Fibroblast of lung (primary cell): ENCODE data around the gene SLC24A3. TPM values are rescaled to one million over a fixed set of nuclear protein-coding genes. Genes with fewer than 3 reads are reported as not detected.

Experiments used
- DNase-seq, 2 donors: peaks; one replicate each; pipeline versions ENCODE4 v3.0.0 to v3.0.0-alpha.2; 2010; ENCODE audit warnings: low read depth in 2 of 2
- H2AFZ ChIP-seq: 2 replicates; pipeline ENCODE4 v1.5.1; 2012; ENCODE audit warnings: low read length, control low read depth, inconsistent platforms
- H3K27ac ChIP-seq: 2 replicates; pipeline ENCODE4 v1.5.1; 2011; ENCODE audit warnings: low read length, control low read depth; ENCODE audit not compliant: insufficient read depth
- H3K27me3 ChIP-seq: 2 replicates; pipeline ENCODE4 v1.5.1; 2011; ENCODE audit warnings: mild to moderate bottlenecking, low read length; ENCODE audit not compliant: control insufficient read depth, insufficient read depth
- H3K36me3 ChIP-seq: 2 replicates; pipeline ENCODE4 v1.5.1; 2011; ENCODE audit warnings: low read length; ENCODE audit not compliant: control insufficient read depth, insufficient read depth
- H3K4me1 ChIP-seq: 2 replicates; pipeline ENCODE4 v1.5.1; 2011; ENCODE audit warnings: low read length; ENCODE audit not compliant: control insufficient read depth, insufficient read depth; ENCODE audit errors: extremely low read depth
- H3K4me2 ChIP-seq: 2 replicates; pipeline ENCODE4 v1.5.1; 2011; ENCODE audit warnings: low read length, control low read depth; ENCODE audit not compliant: insufficient read depth; ENCODE audit errors: extremely low read depth
- H3K4me3 ChIP-seq, 4 experiments: fragments of 200-600 bp in 1 of 4; sonication (generic) in 1 of 4; replicated peaks in 1 of 4; 2 replicates each; pipeline ENCODE4 v1.5.1; 2011 to 2016; ENCODE audit warnings: low read length in 4 of 4, low read depth in 3 of 4, mild to moderate bottlenecking in 3 of 4, control low read depth in 2 of 4, inconsistent platforms in 1 of 4, mixed read lengths in 1 of 4; ENCODE audit not compliant: insufficient read depth in 1 of 4; ENCODE audit errors: control extremely low read depth in 1 of 4
- H3K79me2 ChIP-seq: 2 replicates; pipeline ENCODE4 v1.5.1; 2012; ENCODE audit warnings: mild to moderate bottlenecking, low read length, inconsistent platforms; ENCODE audit not compliant: control insufficient read depth, insufficient read depth
- H3K9ac ChIP-seq: 2 replicates; pipeline ENCODE4 v1.5.1; 2011; ENCODE audit warnings: mild to moderate bottlenecking, low read length, control low read depth; ENCODE audit not compliant: insufficient read depth
- H3K9me3 ChIP-seq: 2 replicates; pipeline ENCODE4 v1.5.1; 2012; ENCODE audit warnings: low read depth, low read length; ENCODE audit not compliant: control insufficient read depth, insufficient read depth
- H4K20me1 ChIP-seq: 2 replicates; pipeline ENCODE4 v1.5.1; 2011; ENCODE audit warnings: low read length; ENCODE audit not compliant: control insufficient read depth, insufficient read depth; ENCODE audit errors: extremely low read depth
- CTCF ChIP-seq, 2 donors: IDR thresholded peaks in 1 of 2; conservative IDR thresholded peaks in 1 of 2; 1 replicate in 1 of 2; 2 replicates in 1 of 2; pipeline ENCODE4 v1.5.1; 2011 to 2012; ENCODE audit warnings: low read length in 2 of 2, control low read depth in 1 of 2, inconsistent platforms in 1 of 2, low read depth in 1 of 2, mild to moderate bottlenecking in 1 of 2
- EZH2 ChIP-seq: IDR thresholded peaks from 2 replicates; pipeline ENCODE4 v1.5.1; 2012; ENCODE audit warnings: low read length, control low read depth, mild to moderate bottlenecking; ENCODE audit errors: missing control alignments
- polyA plus RNA-seq, 2 donors: library from polyadenylated mRNA; depleted of rRNA in 1 of 2; stranded (reverse) in 1 of 2; unstranded in 1 of 2; fragments of >200 nt; gene quantifications; 2 replicates each; pipeline ENCODE4 v1.2.1, GENCODE V29; 2011 to 2012; ENCODE audit warnings: missing spikeins in 1 of 2
- total RNA-seq: library from RNA; depleted of rRNA; stranded (reverse); fragments of >200 nt; gene quantifications from 2 replicates; pipeline ENCODE4 v1.2.1, GENCODE V29; 2014

The SLC24A3 gene
- total and polyA plus RNA-seq, 2 donors (not counting 1 experiment from before 2014, with no cell fraction given): 0.03 to 1.8 TPM

- Histone ChIP-seq H3K4me1 (no peaks in the 10 kb centered on the region), H3K27me3 (no peaks in the 10 kb centered on the region)
These were observed 280.4 kb downstream of the SLC24A3 start for GRCh38 chr20:19492687-19493336.

GRCh38 chr20:19493794-19494495 lies 281.5 kb downstream of the SLC24A3 start:
- DNase-seq: no peak
- no peaks in the 10 kb centered on the region for H3K36me3 ChIP-seq
- H2AFZ ChIP-seq: no peak overlapping the region
- no peaks in the 10 kb centered on the region for H3K27me3 ChIP-seq
- H3K4me1 ChIP-seq: no peaks in the 10 kb centered on the region
- H3K9me3 ChIP-seq: no peaks in the 10 kb centered on the region
- H3K79me2 ChIP-seq: no peaks in the 10 kb centered on the region
- H3K27ac ChIP-seq: no peak overlapping the region
- no peak overlapping the region for H3K4me2 ChIP-seq
- TF ChIP-seq CTCF (conservative IDR thresholded peaks at IDR 0.05 in 1 of 2, IDR thresholded peaks at IDR 0.05 in 1 of 2; ENCODE audit: low read depth in 1 of 2, low read length in 2 of 2) (no peak), EZH2 (no peak)
- no peak overlapping the region for H3K9ac ChIP-seq
- H4K20me1 ChIP-seq: no peaks in the 10 kb centered on the region
- H3K4me3 ChIP-seq: no peak overlapping the region

More at GRCh38 chr20:19492687-19493336, 280.4 kb downstream of the SLC24A3 start:
- no peak for TF ChIP-seq EZH2
- no peak for TF ChIP-seq CTCF (conservative IDR thresholded peaks at IDR 0.05 in 1 of 2, IDR thresholded peaks at IDR 0.05 in 1 of 2; ENCODE audit: low read depth in 1 of 2, low read length in 2 of 2)
- Histone ChIP-seq H3K36me3 (no peaks in the 10 kb centered on the region), H2AFZ (no peak overlapping the region), H3K9ac (no peak overlapping the region), H3K27ac (no peak overlapping the region), H3K9me3 (no peaks in the 10 kb centered on the region), H3K4me2 (no peak overlapping the region), H3K4me3 (no peak overlapping the region), H3K79me2 (no peaks in the 10 kb centered on the region), H4K20me1 (no peaks in the 10 kb centered on the region)
- no peak for DNase-seq

GRCh38 chr20:19495905-19496703 lies 283.7 kb downstream of the SLC24A3 start:
- no peaks in the 10 kb centered on the region for H3K27me3 ChIP-seq
- no peak overlapping the region for H3K4me3 ChIP-seq
- DNase-seq: peak in 1 of 2 donors; percentile 41
- H2AFZ ChIP-seq: no peak overlapping the region
- H4K20me1 ChIP-seq: no peaks in the 10 kb centered on the region
- H3K79me2 ChIP-seq: no peaks in the 10 kb centered on the region
- H3K4me2 ChIP-seq: no peak overlapping the region
- no peaks in the 10 kb centered on the region for H3K9me3 ChIP-seq
- TF ChIP-seq EZH2 (no peak), CTCF (conservative IDR thresholded peaks at IDR 0.05 in 1 of 2, IDR thresholded peaks at IDR 0.05 in 1 of 2; ENCODE audit: low read depth in 1 of 2, low read length in 2 of 2) (no peak)
- H3K4me1 ChIP-seq: no peaks in the 10 kb centered on the region
- H3K27ac ChIP-seq: no peak overlapping the region
- H3K9ac ChIP-seq: no peak overlapping the region
- H3K36me3 ChIP-seq: no peaks in the 10 kb centered on the region
